GM19397 (cell line): ENCODE results near the gene LRRC3.

Experiments used
- ATAC-seq: cut with Tn5 transposase; IDR thresholded peaks from one replicate; pipeline ENCODE4 v1.9.1; 2021; ENCODE audit warnings: mild to moderate bottlenecking, moderate library complexity; ENCODE audit not compliant: unreplicated experiment

The LRRC3 gene

GRCh38 chr21:44423941-44424607 lies 31.2 kb upstream of the LRRC3 start:
- ATAC-seq, result no peak

GRCh38 chr21:44424608-44425306 lies 30.6 kb upstream of the LRRC3 start:
- no peak for ATAC-seq

GRCh38 chr21:44425307-44425894 lies 29.9 kb upstream of the LRRC3 start:
- ATAC-seq, result no peak

- no peak for ATAC-seq
Observed at GRCh38 chr21:44425895-44426662, 29.2 kb upstream of the LRRC3 start.

- no peak for ATAC-seq
Observed at GRCh38 chr21:44426663-44427191, 28.6 kb upstream of the LRRC3 start.

DNA sequence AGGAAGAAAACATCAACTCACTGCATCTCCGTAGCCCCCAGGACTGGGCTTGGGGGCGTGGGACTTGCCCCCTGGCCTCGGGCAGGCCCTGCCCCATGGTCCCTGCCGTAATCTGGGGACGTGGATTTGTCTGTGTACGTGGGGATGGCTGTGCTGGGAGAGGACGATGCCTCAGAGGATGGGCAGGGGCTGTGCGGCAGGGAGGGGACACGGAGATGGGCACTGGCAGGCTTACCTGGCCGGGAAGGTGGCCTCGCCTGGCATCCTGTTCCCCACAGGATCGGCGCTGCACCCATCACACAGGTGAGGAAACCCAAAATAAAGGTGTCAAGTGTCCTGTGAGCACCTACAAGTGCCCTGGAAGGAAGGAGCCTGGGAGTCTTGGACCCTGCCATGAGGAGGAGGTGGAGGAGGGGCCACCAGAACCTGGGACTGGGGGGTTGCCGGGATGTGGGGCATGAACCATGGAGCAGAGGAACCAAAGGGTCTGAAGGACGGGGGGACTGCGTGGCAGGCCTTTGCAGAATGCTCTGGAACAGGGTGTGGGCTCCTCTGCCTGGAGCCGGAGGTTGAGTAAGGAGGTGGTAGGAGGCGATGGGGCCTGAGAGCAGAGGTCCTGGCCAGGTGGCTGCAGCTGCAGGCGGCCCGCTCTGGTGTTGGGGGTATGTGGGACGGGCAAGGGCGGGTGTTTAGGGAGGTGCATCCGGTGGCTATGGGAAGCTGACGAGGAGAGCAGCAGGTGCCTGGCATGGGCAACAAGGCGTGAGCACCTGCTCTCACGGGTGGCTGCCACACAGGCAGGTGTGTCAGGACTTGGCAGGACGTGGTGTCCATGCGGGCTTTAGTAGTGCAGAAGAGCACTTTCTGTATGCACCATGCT lies 27.8 kb upstream of the LRRC3 start:
- no peak for ATAC-seq

- ATAC-seq, result no peak
Observed at GRCh38 chr21:44428281-44428960, 26.9 kb upstream of the LRRC3 start.

DNA sequence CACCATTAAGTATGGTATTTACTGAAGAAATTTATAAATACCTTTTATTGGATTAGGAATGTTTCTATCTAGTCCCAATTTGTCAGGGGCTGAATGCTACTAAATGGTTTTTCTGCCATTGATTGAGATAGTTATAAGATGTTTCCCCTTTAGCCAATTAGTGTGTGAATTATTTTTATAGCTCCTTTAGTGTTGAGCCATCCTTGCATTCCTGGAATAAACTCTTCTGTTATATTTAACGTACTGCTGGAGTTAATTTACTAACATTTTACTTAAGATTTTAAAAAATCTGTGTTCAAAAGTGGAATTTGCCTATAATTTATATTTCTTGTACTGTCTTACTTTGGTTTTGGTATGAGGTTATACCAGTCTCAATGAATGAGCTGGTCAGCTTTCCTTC lies 25.4 kb upstream of the LRRC3 start:
- ATAC-seq, result no peak

- ATAC-seq, result no peak
Observed at GRCh38 chr21:44431300-44431699, 24.0 kb upstream of the LRRC3 start.

GRCh38 chr21:44432841-44433790 lies 22.2 kb upstream of the LRRC3 start:
- ATAC-seq, result no peak

- ATAC-seq, result no peak
Observed at GRCh38 chr21:44433791-44434567, 21.3 kb upstream of the LRRC3 start.

DNA sequence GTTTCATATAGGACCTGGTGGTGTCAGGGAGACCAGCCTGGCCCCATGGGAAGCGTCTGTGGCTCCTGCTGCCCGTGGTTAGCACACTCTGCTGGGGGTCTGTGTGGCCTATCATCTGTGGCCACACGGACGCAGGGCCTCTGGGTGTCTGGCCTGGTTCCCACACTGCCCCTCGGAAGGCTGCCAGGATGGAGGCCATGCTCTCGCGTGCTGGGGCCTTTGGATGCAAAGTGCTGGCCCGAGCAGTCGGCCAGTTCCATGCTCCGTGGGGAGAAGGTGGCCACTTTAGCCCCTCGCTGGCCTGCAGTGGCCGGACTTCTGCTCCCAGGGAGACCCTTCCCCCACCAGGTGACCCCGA lies 20.8 kb upstream of the LRRC3 start:
- ATAC-seq, result no peak

DNA sequence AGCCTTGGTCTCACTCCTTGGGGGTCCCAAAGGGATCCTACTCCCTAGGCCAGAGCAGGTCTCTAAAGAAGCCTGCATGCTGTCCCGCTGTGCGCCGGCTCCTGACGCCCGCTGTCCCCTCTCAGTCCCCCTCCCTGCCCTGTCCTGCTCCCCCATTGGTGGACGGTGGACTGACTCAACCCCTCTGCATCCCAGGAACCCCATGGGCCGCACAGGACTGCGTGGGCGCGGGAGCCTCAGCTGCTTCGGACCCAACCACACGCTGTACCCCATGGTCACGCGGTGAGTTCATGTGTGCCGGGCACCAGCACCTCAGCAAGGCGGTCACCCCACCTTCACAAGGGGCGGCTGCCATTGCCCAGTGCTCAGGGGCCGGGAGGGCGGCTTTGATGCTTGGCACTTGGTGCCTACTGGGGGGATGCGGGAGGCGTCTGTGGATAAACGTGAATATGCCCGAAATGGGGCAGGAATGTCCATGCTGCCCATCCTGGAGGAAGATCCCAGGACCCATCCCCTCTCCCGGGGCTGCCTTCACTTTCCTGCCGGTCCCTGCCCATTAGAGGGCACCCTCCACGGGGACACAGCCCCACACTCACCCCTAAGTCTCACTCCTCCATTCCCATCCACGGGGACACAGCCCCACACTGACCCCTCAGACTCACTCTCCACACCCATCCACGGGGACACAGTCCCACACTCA lies 20.2 kb upstream of the LRRC3 start:
- no peak for ATAC-seq

GRCh38 chr21:44436111-44436611 lies 19.1 kb upstream of the LRRC3 start:
- ATAC-seq, result no peak

GRCh38 chr21:44436958-44437357 lies 18.4 kb upstream of the LRRC3 start:
- no peak for ATAC-seq

DNA sequence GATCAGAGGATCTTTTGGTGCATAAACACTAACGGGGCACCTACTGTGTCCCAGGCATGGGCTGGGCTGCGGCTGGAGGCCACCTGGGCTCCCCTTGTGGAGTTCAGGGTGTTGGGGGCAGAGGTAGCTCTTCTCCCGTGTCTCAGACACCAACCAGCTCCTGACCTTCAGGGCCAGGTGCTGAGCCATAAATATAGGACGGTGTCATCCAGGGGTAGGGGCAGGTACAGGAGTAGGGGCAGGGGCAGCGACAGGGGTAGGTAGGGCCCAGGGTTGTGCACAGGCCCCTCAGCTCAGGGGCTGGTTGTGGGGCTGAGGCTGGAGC lies 18.0 kb upstream of the LRRC3 start:
- ATAC-seq, result no peak

GRCh38 chr21:44437696-44438431 lies 17.4 kb upstream of the LRRC3 start:
- no peak for ATAC-seq
